Stomach (tissue), 9 donors: ENCODE results near the gene ZNF83. TPM values are rescaled to one million over a fixed set of nuclear protein-coding genes. Genes with fewer than 3 reads are reported as not detected.
"Not testable (repeated sequence)": the region's sequence is repeated elsewhere in the genome, so short reads cannot be mapped to it uniquely, and the experiment has no call there.

Experiments used
- DNase-seq, 2 donors: peaks; one replicate each; pipeline versions ENCODE4 v3.0.0 to v3.0.0-alpha.2; 2013 to 2019
- H3K27ac ChIP-seq, 5 donors: fragments of 200-600 bp in 4 of 5; sonication (generic) in 4 of 5; one replicate each; pipeline ENCODE4 v1.5.1; 2013 to 2019; ENCODE audit warnings: mild to moderate bottlenecking in 1 of 5, moderate library complexity in 1 of 5
- H3K27me3 ChIP-seq, 3 donors: fragments of 200-600 bp; sonication (generic); one replicate each; pipeline ENCODE4 v1.5.1; 2017 to 2019; ENCODE audit warnings: mixed run types in 1 of 3
- H3K36me3 ChIP-seq, 4 donors: fragments of 200-600 bp; sonication (generic); 1 replicate in 3 of 4; 2 replicates in 1 of 4; pipeline ENCODE4 v1.5.1; 2016 to 2019
- H3K4me1 ChIP-seq, 4 donors: fragments of 200-600 bp; sonication (generic); one replicate each; pipeline ENCODE4 v1.5.1; 2016 to 2019
- H3K4me3 ChIP-seq, 4 donors: fragments of 200-600 bp; sonication (generic) in 3 of 4; one replicate each; pipeline ENCODE4 v1.5.1; 2016 to 2019; ENCODE audit warnings: mild to moderate bottlenecking in 1 of 4
- H3K9me3 ChIP-seq, 4 donors: fragments of 200-600 bp; sonication (generic); one replicate each; pipeline ENCODE4 v1.5.1; 2016 to 2019
- CTCF ChIP-seq, 7 experiments: fragments of 450-650 bp in 4 of 7; fragments of 200-600 bp in 3 of 7; sonication (generic) in 3 of 7; IDR thresholded peaks; one replicate each; pipeline ENCODE4 v1.5.1; 2016 to 2019; ENCODE audit warnings: antibody characterized with exemption in 7 of 7, control low read depth in 2 of 7, mild to moderate bottlenecking in 1 of 7
- EP300 ChIP-seq: sonication (generic); formaldehyde crosslinking; IDR thresholded peaks from one replicate; pipeline ENCODE4 v1.6.1; 2017; ENCODE audit warnings: antibody characterized with exemption
- POLR2A ChIP-seq, 4 donors: fragments of 450-650 bp; IDR thresholded peaks; one replicate each; pipeline ENCODE4 v1.6.1; 2016; ENCODE audit warnings: antibody characterized with exemption in 4 of 4, control low read depth in 2 of 4, mild to moderate bottlenecking in 1 of 4, moderate library complexity in 1 of 4
- POLR2AphosphoS5 ChIP-seq, 3 donors: sonication (generic); formaldehyde crosslinking; IDR thresholded peaks; one replicate each; pipeline ENCODE4 v1.6.1; 2016; ENCODE audit warnings: antibody characterized with exemption in 3 of 3
- WGBS, 5 donors: extraction: QIAGEN DNeasy Blood & Tissue Kit in 3 of 5; methylation state at CpG; one replicate each; pipeline versions ENCODE4 v1.1.5 to v1.1.7; 2013 to 2018; 5-methylcytosine and 5-hydroxymethylcytosine counted together
- intact Hi-C: fragments of 100-400 bp; cut with DNase I; formaldehyde crosslinking; loops from one replicate; pipeline ENCODE4 v1.15.1; 2023; ENCODE audit warnings: low total_unique reads
- polyA plus RNA-seq, 3 donors: library from polyadenylated mRNA; stranded (reverse); fragments of 200-250 nt; gene quantifications; one replicate each; pipeline ENCODE4 v1.2.3, GENCODE V29; 2013
- total RNA-seq, 5 donors: library from RNA; depleted of rRNA; stranded (reverse); fragments of >200 nt; gene quantifications; one replicate each; pipeline versions ENCODE4 v1.1.0 to v1.2.3, GENCODE V29; 2014 to 2016
- donor health status: healthy with polysubstance abuse.
- donor health status: Bipolar disorder and iron deficiency.
- donor health status: healthy.

The ZNF83 gene
- total and polyA plus RNA-seq, 8 donors, result 10.3 to 115 (median 33.9) TPM

- TF ChIP-seq POLR2AphosphoS5 (IDR thresholded peaks at IDR 0.05) (peak; percentile 34 to 90 (median 76)), EP300 (no peak), POLR2A (IDR thresholded peaks at IDR 0.05) (no peak), CTCF (IDR thresholded peaks at IDR 0.05) (peak in 4 of 7 experiments; percentile 16 to 55 (median 20))
- H3K27me3 ChIP-seq, result no peaks in the 10 kb centered on the region
- peaks cover 23 to 31% (median 25%) of the 10 kb centered on the region in 4 donors for H3K4me1 ChIP-seq
- H3K27ac ChIP-seq, result peak overlapping the region; percentile 78 to 90 (median 85)
- peaks cover 0 to 44% (median 14%) of the 10 kb centered on the region in 4 donors for H3K9me3 ChIP-seq
- WGBS, 5 donors, result 0 to 2% (median 1%) methylated on average over 45 to 62 of the region's 62 CpGs
- peak; percentile 97 for DNase-seq
- H3K36me3 ChIP-seq, result peaks cover 0 to 19% (median 6%) of the 10 kb centered on the region in 4 donors
- H3K4me3 ChIP-seq, result peak overlapping the region; percentile 56 to 70 (median 67)
- intact Hi-C loops, result no loop called here
Observed at GRCh38 chr19:52601025-52601973, 36.9 kb downstream of the ZNF83 start.

GRCh38 chr19:52600639-52601024, 37.5 kb downstream of the ZNF83 start:
- TF ChIP-seq EP300 (no peak), POLR2AphosphoS5 (IDR thresholded peaks at IDR 0.05) (no peak), POLR2A (IDR thresholded peaks at IDR 0.05) (no peak), CTCF (IDR thresholded peaks at IDR 0.05) (no peak)
- H3K36me3 ChIP-seq, result peaks cover 0 to 26% (median 13%) of the 10 kb centered on the region in 4 donors
- no peaks in the 10 kb centered on the region for H3K27me3 ChIP-seq
- peak overlapping the region; percentile 78 to 90 (median 85) for H3K27ac ChIP-seq
- WGBS, 5 donors, result 2 to 5% (median 3%) methylated on average over 7 to 15 of the region's 15 CpGs
- peak overlapping the region; percentile 56 to 70 (median 67) for H3K4me3 ChIP-seq
- DNase-seq, result peak; percentile 33 to 71
- intact Hi-C loops, result no loop called here
- H3K9me3 ChIP-seq, result peaks cover 0 to 46% (median 16%) of the 10 kb centered on the region in 4 donors
- peaks cover 23 to 31% (median 25%) of the 10 kb centered on the region in 4 donors for H3K4me1 ChIP-seq

DNA sequence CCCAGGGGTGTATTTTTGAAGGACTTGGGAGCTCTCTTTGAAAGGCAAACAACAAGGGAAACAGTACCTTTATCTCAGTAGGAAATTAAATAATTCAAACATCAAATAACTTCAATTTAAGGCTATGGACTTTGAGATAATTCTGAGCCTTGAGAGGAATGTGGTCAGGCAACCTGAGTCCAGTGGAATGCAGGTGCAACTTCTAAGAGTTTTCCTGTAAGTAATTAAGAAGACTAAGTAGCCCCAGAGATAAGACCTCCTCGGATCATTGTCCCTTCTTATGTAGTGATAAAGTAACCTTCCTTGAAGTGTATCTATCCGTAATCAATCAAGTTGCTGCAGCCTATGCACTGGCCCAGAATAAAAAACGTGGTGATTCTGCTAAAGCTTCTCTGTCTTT, 38.9 kb downstream of the ZNF83 start:
- Histone ChIP-seq H3K4me1 (peaks cover 23 to 31% (median 25%) of the 10 kb centered on the region in 4 donors), H3K27ac (peak overlapping the region in 2 of 5 donors; percentile 20 to 85), H3K9me3 (peaks cover 0 to 46% (median 18%) of the 10 kb centered on the region in 4 donors), H3K4me3 (no peak overlapping the region), H3K27me3 (no peaks in the 10 kb centered on the region), H3K36me3 (peaks cover 0 to 32% (median 27%) of the 10 kb centered on the region in 4 donors)
- WGBS, 5 donors, result 34 to 47% (median 43%) methylated on average over 3 of the region's 3 CpGs
- intact Hi-C loops, result no loop called here
- peak in 1 of 2 donors; percentile 77 for DNase-seq
- no peak for TF ChIP-seq POLR2A (IDR thresholded peaks at IDR 0.05)
- no peak for TF ChIP-seq CTCF (IDR thresholded peaks at IDR 0.05)
- TF ChIP-seq EP300, result no peak
- TF ChIP-seq POLR2AphosphoS5 (IDR thresholded peaks at IDR 0.05), result no peak

GRCh38 chr19:52593441-52593840, 44.7 kb downstream of the ZNF83 start:
- H3K27me3 ChIP-seq, H3K4me1 ChIP-seq, H3K4me3 ChIP-seq, intact Hi-C loops, DNase-seq, H3K27ac ChIP-seq: not testable (repeated sequence)
- H3K9me3 ChIP-seq, result peaks cover 0 to 63% (median 31%) of the 10 kb centered on the region in 4 donors
- H3K36me3 ChIP-seq, result peaks cover 0 to 82% (median 71%) of the 10 kb centered on the region in 4 donors
- 91 to 100% (median 96%) methylated on average over 14 to 20 of the region's 25 CpGs; no CpG with 5 or more reads in 2 of the 5 donors for WGBS, 5 donors
